ENCODE measurements around the gene MSI2.

Gene MSI2

DNA sequence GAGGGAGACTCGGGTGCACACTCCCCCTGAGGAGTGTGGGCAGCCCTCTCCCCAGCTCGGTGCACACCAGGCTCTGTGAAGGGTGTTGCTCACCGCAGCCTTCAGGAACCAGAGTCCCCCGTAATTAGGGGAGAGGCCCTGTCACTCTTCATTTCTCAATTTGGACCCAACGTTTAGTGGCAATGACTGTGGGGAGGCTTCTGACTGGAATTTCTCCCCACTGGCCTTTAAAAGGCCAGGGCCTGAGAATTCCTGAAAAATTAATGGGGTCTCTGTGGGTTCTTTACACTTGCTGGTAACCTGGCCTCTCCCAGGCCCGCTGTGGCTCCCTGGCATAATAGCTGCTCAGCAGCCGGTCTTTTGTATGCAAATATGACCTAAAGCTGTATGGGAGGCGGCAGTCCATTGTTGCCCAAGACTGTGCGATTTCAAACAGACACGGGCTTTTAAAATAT is 209.7 kb downstream of the MSI2 start:
- DNase-seq: no peak

- DNase-seq: no peak
Measured at GRCh38 chr17:57466521-57466920, 210.2 kb downstream of the MSI2 start.

GRCh38 chr17:57467226-57467625 is 210.9 kb downstream of the MSI2 start:
- DNase-seq: no peak

DNA sequence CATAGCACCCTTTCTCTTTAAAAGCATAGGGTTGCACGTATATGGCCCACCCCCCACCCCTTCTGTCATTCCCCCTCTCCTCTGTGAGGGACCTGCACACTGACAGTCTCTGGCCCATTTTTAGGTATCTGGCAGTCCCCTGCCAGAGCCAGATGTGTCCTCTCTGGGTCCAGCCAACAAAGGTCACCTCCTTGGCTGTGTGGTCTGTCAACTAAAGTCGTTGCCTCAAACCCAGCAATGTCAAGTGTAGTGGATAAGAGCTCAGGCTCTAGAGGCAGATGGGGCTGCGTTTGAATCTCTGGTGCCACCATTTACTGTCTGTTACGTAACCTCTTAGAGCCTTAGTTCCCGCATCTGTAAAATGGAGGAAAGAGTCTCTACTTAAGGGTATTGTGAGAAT is 211.5 kb downstream of the MSI2 start:
- no peak for DNase-seq

- no peak for DNase-seq
Measured at GRCh38 chr17:57468932-57469775, 212.8 kb downstream of the MSI2 start.

DNA sequence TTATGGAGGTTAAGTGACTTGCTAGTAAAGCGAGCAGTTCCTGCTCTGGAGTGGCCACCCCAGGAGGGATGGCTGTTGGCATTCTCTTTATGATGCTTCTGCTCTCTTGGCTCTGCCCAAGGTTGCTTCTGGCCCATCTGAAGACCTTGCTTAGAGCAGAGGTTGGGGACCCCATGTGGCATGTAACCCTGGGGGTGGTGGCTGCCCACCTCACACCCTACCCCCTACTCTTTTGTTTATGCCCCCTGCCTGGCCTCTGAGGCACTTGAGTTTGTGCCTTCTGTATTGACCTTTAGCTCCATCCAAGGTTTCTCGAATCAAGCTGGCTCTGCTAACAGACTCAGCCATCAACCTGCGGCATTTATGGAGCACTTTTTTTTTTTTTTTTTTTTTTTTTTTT is 214.6 kb downstream of the MSI2 start:
- DNase-seq: no peak

DNA sequence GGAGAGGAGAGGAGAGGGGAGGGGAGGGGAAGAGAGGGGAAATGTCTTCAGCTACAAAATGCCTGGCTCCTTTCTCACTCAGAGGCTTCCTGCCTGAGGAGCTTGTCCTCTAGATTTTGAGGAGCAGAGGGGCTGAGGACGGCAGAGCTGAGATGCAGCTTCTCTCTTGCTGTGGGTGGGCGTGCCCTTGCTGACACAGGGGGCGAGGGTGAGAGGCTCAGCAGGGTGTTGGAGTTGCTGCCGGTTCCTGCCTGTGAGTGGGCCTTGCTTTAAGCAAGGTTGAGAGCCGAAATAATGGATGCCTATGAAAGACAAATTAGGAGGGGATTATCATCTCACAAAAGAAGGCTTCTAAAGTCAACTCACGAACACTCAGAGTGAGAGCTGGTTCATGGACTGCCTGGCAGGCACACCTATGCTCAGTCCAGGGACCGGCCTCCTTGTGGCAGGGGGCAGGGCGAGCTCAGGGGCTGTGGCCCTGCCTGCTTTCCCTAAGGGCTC is 215.6 kb downstream of the MSI2 start:
- no peak for DNase-seq

GRCh38 chr17:57475796-57476195 is 219.5 kb downstream of the MSI2 start:
- no peak for DNase-seq

DNA sequence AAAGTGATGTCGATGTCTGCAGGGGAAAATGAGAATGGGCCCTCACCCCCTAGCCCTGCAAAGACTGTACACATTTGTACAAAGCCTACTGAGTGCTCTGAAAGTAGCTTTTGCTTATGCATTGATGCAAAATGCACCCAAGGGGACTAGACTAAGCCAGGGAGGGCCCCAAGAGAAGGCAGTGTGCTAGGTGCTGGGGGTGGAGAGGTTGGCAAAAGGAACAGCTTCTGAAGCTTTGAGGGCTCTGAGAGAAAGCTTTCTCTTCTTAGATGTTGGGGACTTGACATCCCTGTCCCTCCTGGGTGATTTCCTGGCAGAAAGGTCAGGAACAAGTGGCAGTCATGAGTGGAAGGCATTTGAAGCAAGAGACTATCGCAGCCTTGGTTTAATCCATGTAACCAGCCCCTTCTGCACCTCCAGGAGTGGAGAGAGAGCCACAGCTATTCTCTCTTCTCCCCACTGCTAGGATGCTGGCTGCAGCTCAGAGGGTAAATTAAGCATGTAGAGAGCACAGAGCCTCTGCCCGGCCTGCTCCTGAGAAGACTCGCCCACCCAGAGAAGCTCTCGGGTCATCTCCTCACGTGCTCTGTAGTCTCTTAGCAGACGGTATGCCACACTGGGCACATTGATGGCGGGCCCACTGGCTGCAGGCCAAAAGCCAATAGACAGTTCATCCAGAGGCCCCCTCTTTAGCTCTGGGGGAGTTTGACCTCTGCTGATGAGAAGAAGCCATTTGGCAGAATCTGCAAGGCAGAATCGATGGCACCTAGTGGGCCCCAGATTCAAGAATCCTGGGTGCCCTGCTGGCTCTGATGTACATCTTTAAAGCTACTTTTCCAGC is 221.4 kb downstream of the MSI2 start:
- no peak for DNase-seq

DNA sequence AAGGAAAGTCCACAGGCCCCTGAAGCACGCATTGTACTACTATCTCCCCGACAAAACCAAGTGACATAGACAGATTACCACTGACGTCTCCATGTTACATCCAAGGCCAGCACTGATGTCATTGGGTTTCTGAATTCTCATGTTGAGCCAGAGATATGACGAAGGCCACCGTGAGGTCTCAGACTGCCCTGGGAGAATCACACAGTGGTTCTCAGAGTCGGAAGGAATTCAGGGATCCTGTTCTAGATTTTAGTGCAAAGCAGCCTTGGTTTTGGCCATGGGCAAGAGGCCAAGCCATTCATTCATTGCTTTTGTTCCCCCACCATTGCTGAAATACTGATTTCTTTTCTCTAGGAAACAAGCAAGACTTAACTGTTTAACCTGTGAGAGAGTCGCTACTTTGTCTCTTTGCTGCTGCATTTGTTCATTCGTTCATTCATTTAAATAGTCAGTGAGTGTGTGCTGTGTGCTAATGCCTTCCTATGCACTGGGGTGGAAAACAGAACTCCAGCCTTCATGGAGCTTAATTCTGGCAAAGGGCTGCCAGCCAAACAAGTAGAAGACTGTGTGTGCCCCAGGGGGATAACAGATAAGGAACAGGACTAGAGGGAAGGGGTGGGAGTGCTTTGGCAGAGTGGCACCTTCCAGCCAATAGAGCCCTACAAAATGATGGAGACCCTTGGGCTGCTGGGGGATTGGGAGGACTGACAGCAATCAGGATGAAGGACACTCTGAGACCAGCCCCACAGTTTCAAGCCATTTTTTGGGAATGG is 222.3 kb downstream of the MSI2 start:
- no peak for DNase-seq

DNA sequence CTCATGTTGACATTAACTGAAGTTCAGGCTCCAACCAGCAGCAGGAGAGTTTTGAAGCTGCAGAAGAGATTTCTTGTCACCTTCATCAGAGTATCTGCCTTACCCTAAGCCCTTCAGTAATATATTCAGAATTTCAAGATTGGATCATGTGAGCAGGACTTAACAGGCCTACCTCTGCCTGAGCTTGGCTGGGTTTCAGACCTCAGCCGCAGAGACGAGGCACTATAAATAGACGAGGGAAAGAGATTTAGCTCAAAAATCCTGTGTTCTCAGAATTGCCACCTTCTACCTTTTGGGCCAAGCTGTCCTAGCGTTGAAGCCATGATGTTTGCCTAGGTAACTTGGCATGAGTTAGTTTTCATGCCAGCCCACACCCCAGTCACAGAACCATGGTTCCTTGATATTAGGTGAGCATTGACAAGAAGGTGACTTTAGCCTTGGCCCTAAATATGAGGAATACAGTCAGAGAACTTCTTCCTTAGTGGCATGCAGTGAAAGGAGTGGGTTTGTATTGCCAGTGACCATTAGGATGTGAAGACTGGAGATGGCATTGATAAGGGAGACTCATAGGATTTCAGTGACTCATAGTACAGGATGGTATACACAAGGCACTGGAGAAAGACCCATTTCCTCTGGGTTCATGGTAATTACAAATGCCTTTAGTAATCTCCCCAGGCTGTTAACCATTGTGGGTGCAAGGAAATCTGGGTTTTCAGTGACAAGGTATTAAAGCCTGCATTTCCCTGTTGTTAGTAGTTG is 224.3 kb downstream of the MSI2 start:
- no peak for DNase-seq

GRCh38 chr17:57481910-57482391 is 225.6 kb downstream of the MSI2 start:
- DNase-seq: no peak

GRCh38 chr17:57482657-57483056 is 226.3 kb downstream of the MSI2 start:
- no peak for DNase-seq

GRCh38 chr17:57484081-57484666 is 227.9 kb downstream of the MSI2 start:
- no peak for DNase-seq

- DNase-seq: no peak
Measured at GRCh38 chr17:57484826-57485565, 228.7 kb downstream of the MSI2 start.

GRCh38 chr17:57485566-57485865 is 229.2 kb downstream of the MSI2 start:
- DNase-seq: no peak

- no peak for DNase-seq
Measured at GRCh38 chr17:57485916-57486881, 229.9 kb downstream of the MSI2 start.

- no peak for DNase-seq
Measured at GRCh38 chr17:57486882-57487301, 230.6 kb downstream of the MSI2 start.

- no peak for DNase-seq
Measured at GRCh38 chr17:57487573-57487972, 231.2 kb downstream of the MSI2 start.

DNA sequence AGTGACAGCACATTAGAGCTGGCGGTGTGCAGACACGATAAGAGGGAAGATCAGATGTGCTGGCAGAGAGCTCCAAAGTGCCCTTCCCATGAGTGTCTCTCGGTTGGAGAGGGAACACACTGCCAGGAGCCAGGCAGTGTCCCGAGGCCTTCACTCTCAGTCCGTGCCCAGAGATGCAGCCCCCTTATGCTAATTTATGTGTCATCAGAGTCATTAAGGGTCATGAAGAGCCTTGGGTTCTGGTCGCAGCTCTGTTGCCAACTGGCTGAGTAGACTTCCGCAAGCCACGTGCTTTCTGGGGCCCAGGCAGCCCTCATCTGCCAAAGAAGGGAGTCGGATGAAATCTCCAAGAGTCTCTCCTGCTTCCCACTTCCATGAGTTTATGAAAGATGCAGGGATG is 232.5 kb downstream of the MSI2 start:
- no peak for DNase-seq

All from stimulated activated CD4-positive, alpha-beta T cell treated with anti-CD3 and anti-CD28 coated beads, Interleukin-15, amount 100 ng/mL, for 24 hours (primary cell).